ENCODE results near the gene CHRNB2. TPM values are rescaled to one million over a fixed set of nuclear protein-coding genes. Genes with fewer than 3 reads are reported as not detected.

CHRNB2 gene
- not detected for total RNA-seq

- peak; percentile 97 for ATAC-seq
- Mint-ChIP-seq H3K4me1 (ENCODE audit: low read depth) (peaks cover 4% of the 10 kb centered on the region), H3K36me3 (ENCODE audit: low read depth) (no peaks in the 10 kb centered on the region), H3K9me3 (no peaks in the 10 kb centered on the region), H3K4me3 (peak within 1 kb of the TSS; percentile 17), H3K27ac (no peak within 1 kb of the TSS), H3K27me3 (peaks cover 11% of the 10 kb centered on the region)
- intact Hi-C loops (cut with micrococcal nuclease) = loop anchor here (10.0 kb wide), 1 partner anchor 307 kb away; the partner anchor contains the start of gene KCNN3
- DNase-seq = peak; percentile 72
- CTCF ChIA-PET = interaction anchor here (1.2 to 2.1 kb wide), 3 partner anchors 8 to 369 kb away, joined by 3 to 7 read pairs (median 3); partner anchors contain the start of gene PMVK
- no peak for TF ChIP-seq CTCF (IDR thresholded peaks at IDR 0.05)
- POLR2A ChIA-PET = interaction anchor here (1.1 kb wide), 1 partner anchor 25 kb away, joined by 4 read pairs; no protein-coding TSS in a partner anchor
These were observed at the start of gene CHRNB2 for GRCh38 chr1:154567386-154568156. TSS of gene CHRNB2 (plus strand) at chr1:154567778. CDS start at chr1:154568045, 267 bp downstream.

GRCh38 chr1:154519591-154519991 lies 48.0 kb upstream of the CHRNB2 start:
- DNase-seq (no peak), ATAC-seq (no peak)
- ChIA-PET CTCF (no interaction called here), POLR2A (no interaction called here)
- TF ChIP-seq CTCF (IDR thresholded peaks at IDR 0.05) = no peak
- Mint-ChIP-seq H3K36me3 (ENCODE audit: low read depth) (no peaks in the 10 kb centered on the region), H3K9me3 (no peaks in the 10 kb centered on the region), H3K27ac (no peak overlapping the region), H3K4me3 (no peak overlapping the region), H3K27me3 (peaks cover 14% of the 10 kb centered on the region), H3K4me1 (ENCODE audit: low read depth) (no peaks in the 10 kb centered on the region)
- intact Hi-C loops (cut with micrococcal nuclease) = no loop called here

- H3K4me3 Mint-ChIP-seq = no peak overlapping the region
- H3K27me3 Mint-ChIP-seq = peaks cover 14% of the 10 kb centered on the region
- POLR2A ChIA-PET = interaction anchor here (1.0 kb wide), 1 partner anchor 78 kb away, joined by 4 read pairs; no protein-coding TSS in a partner anchor
- H3K36me3 Mint-ChIP-seq (ENCODE audit: low read depth) = no peaks in the 10 kb centered on the region
- H3K27ac Mint-ChIP-seq = no peak overlapping the region
- DNase-seq = no peak
- TF ChIP-seq CTCF (IDR thresholded peaks at IDR 0.05) = no peak
- CTCF ChIA-PET = no interaction called here
- no peaks in the 10 kb centered on the region for H3K9me3 Mint-ChIP-seq
- ATAC-seq = no peak
- H3K4me1 Mint-ChIP-seq (ENCODE audit: low read depth) = no peaks in the 10 kb centered on the region
- intact Hi-C loops (cut with micrococcal nuclease) = no loop called here
These were observed 47.2 kb upstream of the CHRNB2 start for GRCh38 chr1:154520333-154520732.

- Mint-ChIP-seq H3K4me3 (no peak overlapping the region), H3K27ac (no peak overlapping the region), H3K27me3 (peaks cover 8% of the 10 kb centered on the region), H3K36me3 (ENCODE audit: low read depth) (no peaks in the 10 kb centered on the region), H3K9me3 (no peaks in the 10 kb centered on the region), H3K4me1 (ENCODE audit: low read depth) (no peaks in the 10 kb centered on the region)
- intact Hi-C loops (cut with micrococcal nuclease) = no loop called here
- ATAC-seq (no peak), DNase-seq (no peak)
- CTCF ChIA-PET = interaction anchor here (1.4 kb wide), 1 partner anchor 42 kb away, joined by 4 read pairs; no protein-coding TSS in a partner anchor
- POLR2A ChIA-PET = interaction anchor here (0.7 kb wide), 1 partner anchor 83 kb away, joined by 3 read pairs; no protein-coding TSS in a partner anchor
- no peak for TF ChIP-seq CTCF (IDR thresholded peaks at IDR 0.05)
These were observed 45.9 kb upstream of the CHRNB2 start for GRCh38 chr1:154521695-154522094.

GRCh38 chr1:154524881-154525280 lies 42.7 kb upstream of the CHRNB2 start:
- Mint-ChIP-seq H3K4me1 (ENCODE audit: low read depth) (no peaks in the 10 kb centered on the region), H3K27ac (no peak overlapping the region), H3K36me3 (ENCODE audit: low read depth) (no peaks in the 10 kb centered on the region), H3K9me3 (no peaks in the 10 kb centered on the region), H3K4me3 (no peak overlapping the region), H3K27me3 (peaks cover 4% of the 10 kb centered on the region)
- intact Hi-C loops (cut with micrococcal nuclease) = no loop called here
- CTCF ChIA-PET = interaction anchor here (1.4 kb wide), 1 partner anchor 22 kb away, joined by 3 read pairs; no protein-coding TSS in a partner anchor
- POLR2A ChIA-PET = no interaction called here
- no peak for DNase-seq
- no peak for TF ChIP-seq CTCF (IDR thresholded peaks at IDR 0.05)
- no peak for ATAC-seq

Measured in activated CD8-positive, alpha-beta T cell treated with anti-CD3 and anti-CD28 coated beads for 36 hours (primary cell).